Ovary (tissue), 9 donors: ENCODE measurements around the gene NKAIN2. TPM values are rescaled to one million over a fixed set of nuclear protein-coding genes. Genes with fewer than 3 reads are reported as not detected.

ENCODE experiments used
- DNase-seq, 5 donors: peaks; one replicate each; pipeline ENCODE4 v3.0.0-alpha.2; 2019 to 2020
- H3K27ac ChIP-seq, 2 donors: fragments of 200-600 bp; one replicate each; pipeline versions ENCODE4 v1.5.1 to v1.8.0; 2019 to 2022
- H3K27me3 ChIP-seq: fragments of 200-600 bp; one replicate; pipeline ENCODE4 v1.8.0; 2022
- H3K36me3 ChIP-seq: fragments of 200-600 bp; sonication (generic); one replicate; pipeline ENCODE4 v1.5.1; 2019
- H3K4me1 ChIP-seq: one replicate; pipeline ENCODE4 v1.8.1; 2013; ENCODE audit warnings: mild to moderate bottlenecking, moderate library complexity; ENCODE audit not compliant: insufficient read depth
- H3K4me3 ChIP-seq: fragments of 200-600 bp; sonication (generic); one replicate; pipeline ENCODE4 v1.5.1; 2017
- H3K9me3 ChIP-seq, 2 donors: fragments of 200-600 bp in 1 of 2; sonication (generic) in 1 of 2; one replicate each; pipeline versions ENCODE4 v1.5.1 to v1.8.1; 2013 to 2019; ENCODE audit warnings: mild to moderate bottlenecking in 1 of 2, moderate library complexity in 1 of 2
- EP300 ChIP-seq: sonication (generic); formaldehyde crosslinking; IDR thresholded peaks from one replicate; pipeline ENCODE4 v1.6.1; 2017; ENCODE audit warnings: antibody characterized with exemption
- POLR2A ChIP-seq: fragments of 450-650 bp; IDR thresholded peaks from one replicate; pipeline ENCODE4 v1.6.1; 2017; ENCODE audit warnings: antibody characterized with exemption, mild to moderate bottlenecking, moderate library complexity
- WGBS, 3 donors: extraction: QIAGEN DNeasy Blood & Tissue Kit in 1 of 3; methylation state at CpG; one replicate each; pipeline versions ENCODE4 v1.1.5 to v1.1.7; 2013 to 2017; 5-methylcytosine and 5-hydroxymethylcytosine counted together
- intact Hi-C, 4 donors: fragments of 100-400 bp; cut with DNase I; formaldehyde crosslinking; loops; one replicate each; pipeline versions ENCODE4 v1.11.0 to v1.15.1; 2022 to 2023
- polyA plus RNA-seq, 2 donors: library from polyadenylated mRNA; stranded (reverse); fragments of 200-250 nt in 1 of 2; fragments of 350-450 nt in 1 of 2; fragmentation: Illumina TruSeq in 1 of 2; extraction: RNeasy Lipid Tissue Mini Kit (QIAGEN cat#74804) in 1 of 2; gene quantifications; one replicate each; pipeline ENCODE4 v1.2.3, GENCODE V29; 2013 to 2014
- total RNA-seq, 7 donors: library from RNA; depleted of rRNA in 2 of 7; stranded (reverse); fragments of >200 nt in 2 of 7; fragmentation: NEBNext Ultra II Directional in 3 of 7; extraction: Animal tissue kit (Norgen Biotek cat#: 25700) in 3 of 7; gene quantifications; one replicate each; pipeline versions ENCODE4 v1.1.0 to v1.2.4, GENCODE V29; 2016 to 2023
- TF ChIP-seq, protein P1 (sequence below), 3 donors: fragments of 450-650 bp in 2 of 3; fragments of 200-600 bp in 1 of 3; IDR thresholded peaks; one replicate each; pipeline versions ENCODE4 v1.5.1 to v1.8.0; 2016 to 2022; ENCODE audit warnings: antibody characterized with exemption in 3 of 3, mild to moderate bottlenecking in 1 of 3
- donor health status: DM: no; HTN: no; CAD: no; lungs with moderate emphysema.
- donor health status: DM: no; HTN: no; CAD: no.
- donor health status: Bipolar disorder and iron deficiency.
- donor health status: DM: yes; HTN: yes; CAD: no.
- donor health status: DM: no; HTN: no; CAD: no.
- donor health status: DM: yes; HTN: yes; CAD: no.

Gene NKAIN2
- total and polyA plus RNA-seq, 9 donors, result 0.13 to 1.0 (median 0.40) TPM; not detected in 4

DNA sequence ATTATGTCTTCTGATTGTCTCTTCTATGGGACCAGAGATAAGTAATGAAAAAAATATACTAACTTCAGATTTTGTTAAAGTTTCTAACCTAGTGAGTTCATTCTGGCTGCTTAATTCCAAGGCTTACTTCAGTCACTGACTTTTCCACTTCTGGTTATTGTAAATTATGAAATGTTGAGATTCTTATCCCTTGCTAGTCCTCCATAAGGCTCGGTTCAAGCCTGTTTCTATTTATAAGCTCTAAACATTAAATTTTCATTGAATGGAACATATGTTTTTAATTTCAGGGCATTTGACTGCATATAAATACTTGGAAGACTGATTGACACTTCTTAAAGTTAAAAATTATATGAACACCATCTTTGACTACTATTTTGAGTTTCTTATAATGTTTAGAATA is 23.6 kb upstream of the NKAIN2 start:
- Histone ChIP-seq H3K27ac (no peak overlapping the region), H3K9me3 (no peaks in the 10 kb centered on the region), H3K36me3 (no peaks in the 10 kb centered on the region), H3K27me3 (no peaks in the 10 kb centered on the region), H3K4me1 (no peaks in the 10 kb centered on the region), H3K4me3 (no peak overlapping the region)
- intact Hi-C loops, result no loop called here
- TF ChIP-seq EP300, result no peak
- TF ChIP-seq, protein P1, sequence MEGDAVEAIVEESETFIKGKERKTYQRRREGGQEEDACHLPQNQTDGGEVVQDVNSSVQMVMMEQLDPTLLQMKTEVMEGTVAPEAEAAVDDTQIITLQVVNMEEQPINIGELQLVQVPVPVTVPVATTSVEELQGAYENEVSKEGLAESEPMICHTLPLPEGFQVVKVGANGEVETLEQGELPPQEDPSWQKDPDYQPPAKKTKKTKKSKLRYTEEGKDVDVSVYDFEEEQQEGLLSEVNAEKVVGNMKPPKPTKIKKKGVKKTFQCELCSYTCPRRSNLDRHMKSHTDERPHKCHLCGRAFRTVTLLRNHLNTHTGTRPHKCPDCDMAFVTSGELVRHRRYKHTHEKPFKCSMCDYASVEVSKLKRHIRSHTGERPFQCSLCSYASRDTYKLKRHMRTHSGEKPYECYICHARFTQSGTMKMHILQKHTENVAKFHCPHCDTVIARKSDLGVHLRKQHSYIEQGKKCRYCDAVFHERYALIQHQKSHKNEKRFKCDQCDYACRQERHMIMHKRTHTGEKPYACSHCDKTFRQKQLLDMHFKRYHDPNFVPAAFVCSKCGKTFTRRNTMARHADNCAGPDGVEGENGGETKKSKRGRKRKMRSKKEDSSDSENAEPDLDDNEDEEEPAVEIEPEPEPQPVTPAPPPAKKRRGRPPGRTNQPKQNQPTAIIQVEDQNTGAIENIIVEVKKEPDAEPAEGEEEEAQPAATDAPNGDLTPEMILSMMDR (IDR thresholded peaks at IDR 0.05), result no peak
- no peak for TF ChIP-seq POLR2A
- no peak for DNase-seq
- WGBS, 3 donors, result 27 to 36% (median 27%) methylated on average over 1 of the region's 1 CpG

DNA sequence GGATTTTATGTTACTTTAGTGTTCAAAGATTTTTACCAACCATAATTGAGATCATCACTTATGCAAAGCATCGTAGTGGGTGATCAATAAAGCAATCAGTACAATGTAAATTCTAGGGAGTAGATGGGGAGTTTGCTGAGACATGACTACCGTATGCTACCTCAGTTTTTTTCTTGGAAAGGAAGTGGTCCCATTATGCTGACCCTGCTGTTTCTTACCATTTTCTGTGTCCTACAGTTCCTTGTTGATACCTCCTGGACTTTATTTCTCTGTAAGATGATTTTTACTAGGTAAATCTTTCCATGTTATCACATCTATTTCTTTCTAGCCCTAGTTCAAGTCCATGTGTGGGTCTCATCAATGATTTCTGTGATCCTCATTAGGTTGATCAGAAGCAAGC is 19.3 kb upstream of the NKAIN2 start:
- no peaks in the 10 kb centered on the region for H3K4me1 ChIP-seq
- no peak overlapping the region for H3K4me3 ChIP-seq
- intact Hi-C loops, result no loop called here
- TF ChIP-seq POLR2A, result no peak
- TF ChIP-seq EP300, result no peak
- TF ChIP-seq, protein P1 (IDR thresholded peaks at IDR 0.05), result no peak
- H3K27me3 ChIP-seq, result no peaks in the 10 kb centered on the region
- H3K27ac ChIP-seq, result no peak overlapping the region
- H3K9me3 ChIP-seq, result no peaks in the 10 kb centered on the region
- 63 to 84% (median 70%) methylated on average over 2 of the region's 2 CpGs for WGBS, 3 donors
- no peaks in the 10 kb centered on the region for H3K36me3 ChIP-seq
- DNase-seq, result no peak

DNA sequence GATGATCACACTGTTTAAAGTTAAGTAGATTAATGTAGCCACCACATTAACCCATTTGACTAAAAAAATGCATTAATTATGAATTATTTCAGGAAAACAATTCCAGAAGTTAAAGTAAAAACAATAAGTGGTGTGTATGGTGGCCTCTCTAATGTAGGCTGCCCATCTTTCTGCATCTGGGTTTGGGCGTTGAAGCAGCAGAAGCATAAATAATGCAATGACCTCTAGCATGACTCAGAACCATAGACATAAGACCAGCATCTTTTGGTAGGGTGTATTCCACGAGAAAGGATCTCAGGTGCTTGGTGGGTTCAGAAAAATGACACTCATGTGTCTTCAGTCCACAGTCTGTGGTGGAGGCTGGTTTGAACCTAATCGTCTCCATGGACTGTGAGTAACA is 18.6 kb upstream of the NKAIN2 start:
- TF ChIP-seq POLR2A (no peak), EP300 (no peak)
- TF ChIP-seq, protein P1 (IDR thresholded peaks at IDR 0.05), result no peak
- Histone ChIP-seq H3K27me3 (no peaks in the 10 kb centered on the region), H3K27ac (no peak overlapping the region), H3K4me3 (no peak overlapping the region), H3K36me3 (no peaks in the 10 kb centered on the region), H3K4me1 (no peaks in the 10 kb centered on the region), H3K9me3 (no peaks in the 10 kb centered on the region)
- DNase-seq, result no peak
- intact Hi-C loops, result no loop called here
- WGBS, 3 donors, result 84 to 89% (median 86%) methylated on average over 3 of the region's 3 CpGs

DNA sequence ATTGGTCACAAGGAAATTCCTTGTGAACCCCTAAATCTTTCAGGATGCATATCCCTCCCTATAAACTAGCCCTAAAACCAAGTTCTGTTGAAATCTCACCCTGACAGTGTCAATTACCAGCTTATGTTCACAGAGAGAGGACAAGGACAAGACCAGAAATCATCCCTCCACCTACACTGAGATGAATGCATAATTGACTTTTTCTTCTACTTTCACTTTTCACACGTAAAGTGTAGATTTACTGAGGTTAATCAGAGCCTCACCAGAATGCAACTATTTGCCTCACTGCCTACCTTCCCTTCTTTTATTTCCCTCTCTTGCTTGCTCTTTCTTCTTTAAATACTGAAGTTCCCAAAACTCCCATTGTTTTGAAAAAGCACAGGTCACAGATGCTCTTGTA is 15.3 kb upstream of the NKAIN2 start:
- no peak for DNase-seq
- no peaks in the 10 kb centered on the region for H3K4me1 ChIP-seq
- intact Hi-C loops, result no loop called here
- 33 to 51% (median 45%) methylated on average over 1 of the region's 1 CpG for WGBS, 3 donors
- H3K27me3 ChIP-seq, result no peaks in the 10 kb centered on the region
- TF ChIP-seq POLR2A, result no peak
- H3K4me3 ChIP-seq, result no peak overlapping the region
- H3K9me3 ChIP-seq, result no peaks in the 10 kb centered on the region
- no peaks in the 10 kb centered on the region for H3K36me3 ChIP-seq
- H3K27ac ChIP-seq, result no peak overlapping the region

DNA sequence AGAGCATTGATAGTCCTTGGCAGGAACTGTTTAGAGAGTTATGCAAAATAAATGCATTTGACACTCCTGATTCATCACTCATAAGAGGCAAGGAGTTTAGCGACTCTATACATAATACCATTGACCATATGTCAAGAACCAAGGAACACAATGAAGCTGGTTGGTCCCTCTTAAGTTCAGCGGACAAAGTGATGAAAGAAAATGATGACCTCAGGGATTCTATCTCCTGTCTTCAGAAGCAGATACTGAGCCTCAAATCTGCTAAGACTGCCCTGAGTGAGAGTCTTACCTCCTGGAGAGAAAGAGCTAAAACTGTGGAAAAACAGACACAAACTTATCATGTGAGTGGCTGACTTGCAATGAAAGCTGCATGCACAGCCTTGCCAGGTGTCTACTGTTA is 9.5 kb upstream of the NKAIN2 start:
- WGBS, 3 donors, result 94 to 97% (median 95%) methylated on average over 2 of the region's 2 CpGs
- no peak overlapping the region for H3K4me3 ChIP-seq
- H3K9me3 ChIP-seq, result no peaks in the 10 kb centered on the region
- TF ChIP-seq POLR2A (no peak), EP300 (no peak)
- TF ChIP-seq, protein P1 (IDR thresholded peaks at IDR 0.05), result no peak
- no peak overlapping the region for H3K27ac ChIP-seq
- H3K4me1 ChIP-seq, result no peaks in the 10 kb centered on the region
- H3K27me3 ChIP-seq, result no peaks in the 10 kb centered on the region
- intact Hi-C loops, result no loop called here
- H3K36me3 ChIP-seq, result no peaks in the 10 kb centered on the region
- no peak for DNase-seq
